B cell (primary cell): ENCODE results near the gene G2E3. TPM values are rescaled to one million over a fixed set of nuclear protein-coding genes. Genes with fewer than 3 reads are reported as not detected.

Source experiments
- ATAC-seq: fragments of 200-7000 bp; cut with Tn5 transposase; one replicate; pipeline ENCODE4 v1.10.0; 2021; ENCODE audit warnings: low read depth, mild to moderate bottlenecking, moderate number of reproducible peaks, moderate library complexity
- CTCF ChIA-PET: fragments of 350-600 bp; sonication (Branson Sonifier 250); formaldehyde crosslinking; loops from one replicate; lab custom pipeline; 2021; ENCODE audit warnings: antibody characterized with exemption, inconsistent platforms; lab: Charles Lee
- POLR2A ChIA-PET: fragments of 350-600 bp; sonication (Branson Sonifier 250); formaldehyde crosslinking; loops from one replicate; lab custom pipeline; 2021; ENCODE audit warnings: antibody characterized with exemption; lab: Charles Lee
- DNase-seq: peaks from one replicate; pipeline ENCODE4 v3.0.0; 2013
- H2AFZ ChIP-seq: 2 replicates; pipeline ENCODE4 v1.6.1; 2012; ENCODE audit warnings: mild to moderate bottlenecking, low read depth, low read length; ENCODE audit not compliant: insufficient read depth, poor library complexity, severe bottlenecking
- H3K27ac ChIP-seq, 2 donors: 1 replicate in 1 of 2; 2 replicates in 1 of 2; pipeline ENCODE4 v1.5.1; 2012 to 2013; ENCODE audit warnings: low read length in 2 of 2, mild to moderate bottlenecking in 2 of 2, moderate library complexity in 1 of 2
- H3K27me3 ChIP-seq, 4 experiments: fragments of 200-600 bp in 1 of 4; sonication (generic) in 1 of 4; replicated peaks in 1 of 4; 1 replicate in 2 of 4; 2 replicates in 2 of 4; pipeline versions ENCODE4 v1.6.1 to v1.7.0; 2013 to 2016; ENCODE audit warnings: low read length in 3 of 4, mild to moderate bottlenecking in 2 of 4, mixed read lengths in 1 of 4, moderate library complexity in 1 of 4; ENCODE audit not compliant: insufficient read depth in 4 of 4, control insufficient read depth in 3 of 4; ENCODE audit errors: control extremely low read depth in 1 of 4
- H3K36me3 ChIP-seq, 2 experiments: replicated peaks in 1 of 2; 1 replicate in 1 of 2; 2 replicates in 1 of 2; pipeline versions ENCODE4 v1.6.1 to v1.7.1; 2013; ENCODE audit warnings: low read length in 1 of 2; ENCODE audit not compliant: insufficient read depth in 2 of 2, control insufficient read depth in 1 of 2; ENCODE audit errors: control extremely low read depth in 1 of 2, extremely low read depth in 1 of 2
- H3K4me1 ChIP-seq, 2 donors: fragments of 200-600 bp in 1 of 2; sonication (generic) in 1 of 2; 1 replicate in 1 of 2; 2 replicates in 1 of 2; pipeline versions ENCODE4 v1.5.1 to v1.6.1; 2013 to 2017; ENCODE audit warnings: low read length in 2 of 2; ENCODE audit not compliant: control insufficient read depth in 2 of 2, insufficient read depth in 2 of 2
- H3K4me2 ChIP-seq: replicated peaks from 2 replicates; pipeline ENCODE3; 2012; ENCODE audit warnings: mild to moderate bottlenecking, low read depth, low read length; ENCODE audit not compliant: poor library complexity, severe bottlenecking
- H3K4me3 ChIP-seq, 5 experiments: fragments of 200-600 bp in 1 of 5; sonication (generic) in 1 of 5; 1 replicate in 3 of 5; 2 replicates in 2 of 5; pipeline versions ENCODE4 v1.5.1 to v1.7.0; 2011 to 2016; ENCODE audit warnings: low read length in 4 of 5, mild to moderate bottlenecking in 4 of 5, low read depth in 2 of 5, control low read depth in 1 of 5, moderate library complexity in 1 of 5; ENCODE audit not compliant: insufficient read depth in 1 of 5; ENCODE audit errors: control extremely low read depth in 1 of 5, extremely low read depth in 1 of 5
- H3K79me2 ChIP-seq: fragments of 200-600 bp; sonication (generic); one replicate; pipeline ENCODE4 v1.6.0; 2016; ENCODE audit warnings: low read length; ENCODE audit not compliant: control insufficient read depth, insufficient read depth
- H3K9ac ChIP-seq: fragments of 200-600 bp; sonication (generic); 2 replicates; pipeline ENCODE4 v1.6.1; 2017; ENCODE audit warnings: mild to moderate bottlenecking, low read length, moderate library complexity
- H3K9me3 ChIP-seq, 3 donors: one replicate each; pipeline versions ENCODE4 v1.6.1 to v1.7.1; 2013; ENCODE audit warnings: low read length in 2 of 3; ENCODE audit not compliant: control insufficient read depth in 2 of 3, insufficient read depth in 1 of 3; ENCODE audit errors: control extremely low read depth in 1 of 3
- H4K20me1 ChIP-seq: 2 replicates; pipeline ENCODE4 v1.6.0; 2012; ENCODE audit warnings: mild to moderate bottlenecking, low read length; ENCODE audit not compliant: insufficient read depth, control insufficient read depth, poor library complexity, severe bottlenecking
- H3K27ac Mint-ChIP-seq: one replicate; pipeline ENCODE4 v1.8.0; 2021; ENCODE audit warnings: mixed read lengths
- H3K27me3 Mint-ChIP-seq: one replicate; pipeline ENCODE4 v1.8.0; 2021; ENCODE audit warnings: mixed read lengths
- H3K4me1 Mint-ChIP-seq: one replicate; pipeline ENCODE4 v1.8.0; 2021; ENCODE audit warnings: mixed read lengths
- H3K4me3 Mint-ChIP-seq: one replicate; pipeline ENCODE4 v1.8.0; 2021; ENCODE audit warnings: mixed read lengths
- H3K9me3 Mint-ChIP-seq: one replicate; pipeline ENCODE4 v1.8.0; 2022; ENCODE audit warnings: mixed read lengths; ENCODE audit not compliant: insufficient read depth
- CTCF ChIP-seq: fragments of 200-600 bp; IDR thresholded peaks from one replicate; pipeline ENCODE4 v1.8.0; 2022; ENCODE audit warnings: antibody characterized with exemption, mild to moderate bottlenecking
- EZH2 ChIP-seq: IDR thresholded peaks from 2 replicates; pipeline ENCODE4 v1.6.1; 2012; ENCODE audit warnings: borderline replicate concordance, low read depth, mild to moderate bottlenecking, moderate library complexity, low read length; ENCODE audit not compliant: insufficient read depth, poor library complexity, severe bottlenecking
- WGBS: methylation state at CpG from one replicate; pipeline ENCODE4 v1.1.5; 2013; ENCODE audit warnings: missing lambda C conversion rate; ENCODE audit not compliant: insufficient coverage; 5-methylcytosine and 5-hydroxymethylcytosine counted together
- intact Hi-C: fragments of 100-400 bp; cut with micrococcal nuclease; formaldehyde crosslinking; loops from one replicate; pipeline ENCODE4 v1.10.0; 2022
- polyA plus RNA-seq: library from polyadenylated mRNA; depleted of rRNA; stranded (reverse); fragments of >200 nt; gene quantifications from 2 replicates; pipeline ENCODE4 v1.2.3, GENCODE V29; 2012
- total RNA-seq, 2 donors: library from RNA; stranded (reverse); fragments of 120-200 nt in 1 of 2; gene quantifications; 1 replicate in 1 of 2; 2 replicates in 1 of 2; pipeline versions ENCODE4 v1.2.3 to v1.2.4, GENCODE V29; 2013 to 2022

The G2E3 gene
- total and polyA plus RNA-seq, 2 donors (not counting 1 experiment from before 2014, with no cell fraction given): 6.2 to 29.2 TPM

DNA sequence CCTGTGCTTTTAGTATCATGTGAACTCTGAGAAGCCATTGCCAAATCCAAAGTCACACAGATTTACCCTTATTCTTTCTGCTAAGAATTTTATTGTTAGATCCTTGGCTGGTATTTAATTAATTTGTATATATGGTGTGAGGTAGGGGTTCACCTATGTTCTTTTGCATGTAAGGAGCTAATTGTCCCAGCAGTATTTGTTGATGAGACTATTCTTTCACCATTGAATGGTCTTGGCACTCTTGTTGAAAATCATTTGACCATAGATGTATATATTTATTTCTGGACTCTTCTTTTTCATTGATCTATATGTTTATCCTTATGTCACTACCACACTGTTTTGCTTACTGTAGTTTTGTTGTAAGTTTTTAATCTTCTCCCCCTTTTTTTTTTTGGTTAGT, 26.2 kb downstream of the G2E3 start:
- POLR2A ChIA-PET: no interaction called here

GRCh38 chr14:30587141-30587540, 28.2 kb downstream of the G2E3 start:
- peaks cover 36% of the 10 kb centered on the region for H3K79me2 ChIP-seq
- H3K27ac Mint-ChIP-seq: no peak overlapping the region
- peaks cover 6 to 28% of the 10 kb centered on the region in 2 experiments for H3K36me3 ChIP-seq
- no peak for DNase-seq
- H3K27me3 ChIP-seq: no peaks in the 10 kb centered on the region
- no peak overlapping the region for H3K4me2 ChIP-seq
- no peak overlapping the region for H3K9ac ChIP-seq
- ATAC-seq: no peak
- no peak overlapping the region for H3K27ac ChIP-seq
- TF ChIP-seq CTCF: no peak
- TF ChIP-seq EZH2: no peak
- H3K27me3 Mint-ChIP-seq: no peaks in the 10 kb centered on the region
- H3K4me1 ChIP-seq: no peaks in the 10 kb centered on the region
- H3K4me1 Mint-ChIP-seq: peaks cover 4% of the 10 kb centered on the region
- no CpG with 5 or more reads among the region's 3 CpGs for WGBS
- CTCF ChIA-PET: no interaction called here
- H3K4me3 Mint-ChIP-seq: no peak overlapping the region
- intact Hi-C loops: no loop called here
- peaks cover 7% of the 10 kb centered on the region for H3K9me3 Mint-ChIP-seq
- no peak overlapping the region for H2AFZ ChIP-seq
- H3K9me3 ChIP-seq: peaks cover 2 to 3% (median 3%) of the 10 kb centered on the region in 3 donors
- no peak overlapping the region for H3K4me3 ChIP-seq
- H4K20me1 ChIP-seq: peaks cover 28% of the 10 kb centered on the region
- POLR2A ChIA-PET: no interaction called here

More for the DNA sequence above, 26.2 kb downstream of the G2E3 start:
- CTCF ChIA-PET: no interaction called here
- H3K4me3 ChIP-seq: no peak overlapping the region
- no peak overlapping the region for H3K9ac ChIP-seq
- H3K9me3 ChIP-seq: peaks cover 2 to 3% (median 3%) of the 10 kb centered on the region in 3 donors
- TF ChIP-seq EZH2: no peak
- TF ChIP-seq CTCF: no peak
- H4K20me1 ChIP-seq: peaks cover 30% of the 10 kb centered on the region
- H3K27ac ChIP-seq: no peak overlapping the region
- intact Hi-C loops: no loop called here
- no peak overlapping the region for H2AFZ ChIP-seq
- peaks cover 5% of the 10 kb centered on the region for H3K4me1 Mint-ChIP-seq
- H3K4me1 ChIP-seq: no peaks in the 10 kb centered on the region
- no peak overlapping the region for H3K27ac Mint-ChIP-seq
- H3K36me3 ChIP-seq: peaks cover 6 to 12% of the 10 kb centered on the region in 2 experiments
- no peaks in the 10 kb centered on the region for H3K27me3 Mint-ChIP-seq
- H3K4me2 ChIP-seq: no peak overlapping the region
- H3K9me3 Mint-ChIP-seq: peaks cover 7% of the 10 kb centered on the region
- DNase-seq: no peak
- H3K27me3 ChIP-seq: no peaks in the 10 kb centered on the region
- peaks cover 37% of the 10 kb centered on the region for H3K79me2 ChIP-seq
- H3K4me3 Mint-ChIP-seq: no peak overlapping the region
- no peak for ATAC-seq
